OCI-LY7 (cell line): ENCODE results near the gene CXCL9.

ENCODE experiments used
- EZH2phosphoT487 ChIP-seq: fragments of 200-600 bp; sonication (generic); IDR thresholded peaks from 2 replicates; pipeline ENCODE4 v1.6.1; 2018; ENCODE audit warnings: low read depth, borderline replicate concordance, mild to moderate bottlenecking, mixed run types, antibody characterized with exemption, low read length, moderate library complexity, mixed read lengths
- TF ChIP-seq, protein P1 (sequence below): fragments of 200-600 bp; sonication (generic); conservative IDR thresholded peaks from 2 replicates; pipeline ENCODE4 v1.5.1; 2014; ENCODE audit warnings: mild to moderate bottlenecking, antibody characterized with exemption, low read length, moderate library complexity, mixed read lengths

DNA sequence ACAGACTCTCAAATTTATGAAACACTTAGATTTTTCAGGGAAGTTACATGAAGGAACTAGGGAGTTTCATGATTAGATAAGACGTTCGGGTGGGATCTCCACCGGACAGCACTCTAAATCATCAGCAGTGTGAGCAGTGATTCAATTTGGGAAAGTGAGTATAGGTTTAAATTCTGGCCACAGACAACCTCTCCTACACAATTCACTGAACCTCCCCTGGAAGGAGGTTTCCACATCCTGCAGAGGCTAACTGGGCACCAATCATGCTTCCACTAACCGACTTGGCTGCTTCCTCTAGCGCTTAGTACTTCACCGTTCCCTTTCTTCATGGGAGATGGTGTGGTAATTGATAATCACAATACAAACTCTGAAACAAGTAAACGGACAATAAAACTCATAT, 5.6 kb downstream of the CXCL9 start:
- TF ChIP-seq, protein P1, sequence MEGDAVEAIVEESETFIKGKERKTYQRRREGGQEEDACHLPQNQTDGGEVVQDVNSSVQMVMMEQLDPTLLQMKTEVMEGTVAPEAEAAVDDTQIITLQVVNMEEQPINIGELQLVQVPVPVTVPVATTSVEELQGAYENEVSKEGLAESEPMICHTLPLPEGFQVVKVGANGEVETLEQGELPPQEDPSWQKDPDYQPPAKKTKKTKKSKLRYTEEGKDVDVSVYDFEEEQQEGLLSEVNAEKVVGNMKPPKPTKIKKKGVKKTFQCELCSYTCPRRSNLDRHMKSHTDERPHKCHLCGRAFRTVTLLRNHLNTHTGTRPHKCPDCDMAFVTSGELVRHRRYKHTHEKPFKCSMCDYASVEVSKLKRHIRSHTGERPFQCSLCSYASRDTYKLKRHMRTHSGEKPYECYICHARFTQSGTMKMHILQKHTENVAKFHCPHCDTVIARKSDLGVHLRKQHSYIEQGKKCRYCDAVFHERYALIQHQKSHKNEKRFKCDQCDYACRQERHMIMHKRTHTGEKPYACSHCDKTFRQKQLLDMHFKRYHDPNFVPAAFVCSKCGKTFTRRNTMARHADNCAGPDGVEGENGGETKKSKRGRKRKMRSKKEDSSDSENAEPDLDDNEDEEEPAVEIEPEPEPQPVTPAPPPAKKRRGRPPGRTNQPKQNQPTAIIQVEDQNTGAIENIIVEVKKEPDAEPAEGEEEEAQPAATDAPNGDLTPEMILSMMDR = no peak
- no peak for TF ChIP-seq EZH2phosphoT487
